ENCODE data around the gene HES6.

The HES6 gene, protein sequence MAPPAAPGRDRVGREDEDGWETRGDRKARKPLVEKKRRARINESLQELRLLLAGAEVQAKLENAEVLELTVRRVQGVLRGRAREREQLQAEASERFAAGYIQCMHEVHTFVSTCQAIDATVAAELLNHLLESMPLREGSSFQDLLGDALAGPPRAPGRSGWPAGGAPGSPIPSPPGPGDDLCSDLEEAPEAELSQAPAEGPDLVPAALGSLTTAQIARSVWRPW

DNA sequence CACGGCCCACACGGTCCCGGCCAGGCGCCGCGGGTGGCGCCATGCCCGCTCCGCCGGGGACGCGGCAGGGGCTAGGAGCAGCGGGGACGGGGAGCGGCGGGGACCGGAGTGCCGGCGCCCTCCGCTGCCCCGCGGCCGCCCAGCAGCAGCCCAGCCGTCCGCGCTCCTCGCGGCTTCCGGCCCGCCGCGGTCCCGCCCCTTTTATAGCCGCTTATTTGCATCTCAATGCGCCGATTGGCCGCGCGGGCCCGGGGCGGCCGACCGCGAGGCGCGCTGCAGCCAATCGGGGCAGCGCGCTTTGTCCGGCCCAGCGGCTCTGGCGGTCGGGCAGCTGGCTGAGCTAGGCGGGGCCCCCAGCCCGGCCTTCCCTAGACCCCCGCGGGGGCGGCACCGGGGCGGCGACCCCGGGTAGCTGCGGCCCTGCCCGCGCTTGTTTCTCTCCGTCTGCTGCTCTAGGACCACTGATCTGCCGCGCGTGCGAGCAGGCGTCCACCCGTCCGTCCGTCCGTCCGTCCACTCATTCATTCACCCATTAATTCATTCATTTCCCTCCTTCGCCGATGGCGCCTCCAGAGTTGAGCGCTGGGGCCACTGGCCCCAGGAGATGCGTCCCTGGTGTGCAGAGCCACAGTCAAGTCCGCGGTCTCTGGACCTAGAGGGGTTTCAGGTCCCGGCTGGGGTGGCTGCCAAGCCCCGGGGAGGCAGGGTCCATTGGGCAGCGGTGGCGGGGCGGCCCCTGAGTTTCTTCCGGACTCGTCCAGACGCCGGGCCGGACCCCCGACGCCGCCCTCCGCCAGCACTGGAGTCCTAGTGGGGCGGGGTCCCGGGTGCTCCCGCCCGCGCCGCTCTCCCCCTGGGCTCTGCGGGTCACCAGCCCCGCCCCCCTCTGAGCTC, at the start of gene HES6:
Gene HES6, minus strand, starts transcription at position 176 of the 894 bp plus-strand sequence. Its CDS starts 133 bp downstream, at position 43.
- peak; percentile 63 for DNase-seq (ENCODE audit: low read depth)

DNA sequence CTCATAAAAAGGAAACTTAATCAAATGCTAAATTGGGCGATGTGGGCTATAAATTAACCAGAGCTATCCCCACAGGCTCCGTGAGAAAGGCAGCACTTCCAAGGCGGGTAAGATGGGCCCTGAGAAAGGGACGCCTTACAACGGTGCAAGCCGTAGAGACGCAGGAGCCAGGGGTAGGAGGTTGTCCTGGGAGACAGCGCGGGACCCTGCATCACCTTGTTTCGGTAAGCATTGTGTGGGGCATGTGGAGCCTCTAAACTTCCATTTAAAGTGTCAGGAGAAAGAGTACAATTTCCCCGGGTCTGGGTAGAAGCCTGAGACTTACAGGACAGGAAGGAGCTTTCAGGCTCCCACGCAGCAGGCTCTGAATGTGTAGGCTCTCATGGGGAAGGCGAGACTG, 49.7 kb upstream of the HES6 start:
- no peak for DNase-seq (ENCODE audit: low read depth)

DNA sequence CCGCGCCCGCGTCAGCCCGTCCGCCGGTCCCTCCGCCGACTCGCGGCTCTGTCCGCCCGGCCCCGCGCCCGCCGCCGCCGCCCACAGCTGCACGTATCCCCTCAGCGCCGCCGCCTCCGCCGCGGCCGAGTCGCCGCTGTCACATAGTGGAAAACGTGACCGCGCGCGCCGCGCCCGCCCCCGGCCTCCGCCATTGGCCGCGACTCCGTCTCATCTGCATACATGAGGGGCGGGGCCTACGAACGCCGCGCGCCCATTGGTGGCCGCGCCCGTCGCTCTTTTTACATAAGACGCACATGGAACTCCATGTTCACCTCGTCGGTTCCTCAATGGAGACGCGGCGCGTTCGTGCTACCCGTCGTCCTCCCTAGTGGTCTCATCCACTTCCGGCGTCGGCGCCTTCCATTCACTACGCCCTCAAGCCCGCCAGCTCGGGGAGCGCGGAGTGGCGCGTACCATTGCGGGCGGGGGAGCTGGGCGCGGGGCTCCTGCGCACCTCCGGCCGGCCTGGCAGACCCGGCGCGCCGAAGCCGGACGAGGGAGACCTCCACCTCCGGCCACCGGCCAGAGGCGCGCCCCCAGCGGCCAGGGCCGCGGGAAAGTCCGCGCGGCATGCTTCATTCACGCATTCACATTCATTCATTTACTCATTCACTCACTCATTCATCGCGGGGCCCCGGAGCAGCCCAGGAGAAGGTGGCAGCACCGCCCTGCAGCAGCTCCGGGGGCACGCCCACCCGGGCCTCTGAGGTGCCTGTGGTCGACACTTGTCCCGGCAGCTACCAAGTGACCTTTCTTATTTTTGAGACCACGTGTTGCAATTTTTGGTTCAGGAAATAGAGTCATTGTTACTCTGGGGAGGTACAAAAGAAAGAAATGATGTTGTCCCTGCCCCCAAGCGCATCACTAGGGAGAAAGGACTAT, 49.1 kb upstream of the HES6 start:
- peak; percentile 94 for DNase-seq (ENCODE audit: low read depth)

DNA sequence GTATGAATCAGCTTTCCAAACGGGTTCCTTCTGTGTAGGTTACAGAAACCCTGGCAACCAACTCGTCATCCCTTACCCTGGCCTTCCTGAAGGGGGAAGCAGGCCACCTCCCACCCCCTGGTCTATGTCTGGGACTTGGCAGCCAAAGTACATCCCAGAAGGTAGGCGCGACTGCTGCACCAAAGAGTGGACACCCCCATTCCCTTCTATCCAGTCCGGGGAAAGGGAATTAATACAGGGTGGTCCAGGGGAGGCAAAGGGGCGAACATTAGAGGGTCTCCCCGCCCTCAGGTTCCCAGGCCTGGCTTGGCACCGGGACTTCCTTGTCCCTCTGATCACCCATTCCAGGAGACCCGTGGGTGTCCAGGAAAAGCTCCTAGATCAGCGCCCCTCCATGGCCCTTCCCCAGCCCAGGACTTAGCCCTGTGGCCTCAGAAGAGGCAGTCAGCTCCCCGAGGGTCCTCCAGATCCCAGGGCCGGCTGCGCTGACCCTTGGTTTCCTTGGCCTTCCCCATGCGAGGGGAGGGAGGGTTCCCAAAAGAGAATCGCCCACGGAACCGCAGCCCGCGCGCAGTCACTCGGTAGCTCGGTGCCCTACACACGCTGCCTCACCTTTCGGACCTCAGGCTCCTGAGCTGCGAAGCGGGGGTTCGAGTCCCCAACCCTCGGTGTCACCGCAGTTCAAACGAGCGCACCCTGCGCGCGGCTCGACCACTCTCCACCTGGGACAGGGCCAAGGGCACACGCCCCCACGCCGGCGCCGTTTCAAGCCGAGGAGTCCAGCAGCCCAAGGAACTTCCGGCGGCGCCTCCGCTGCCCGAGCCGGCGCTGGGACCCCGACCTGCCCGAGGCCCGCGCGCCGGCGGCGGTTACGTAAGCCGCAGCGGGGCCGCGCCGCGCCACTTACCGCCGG, 48.2 kb upstream of the HES6 start, which contains the start of gene PER2:
Gene PER2, minus strand, starts transcription at position 874 of the 913 bp plus-strand sequence. CDS start 10,674 bp downstream, outside the sequence.
- no peak for DNase-seq (ENCODE audit: low read depth)

DNA sequence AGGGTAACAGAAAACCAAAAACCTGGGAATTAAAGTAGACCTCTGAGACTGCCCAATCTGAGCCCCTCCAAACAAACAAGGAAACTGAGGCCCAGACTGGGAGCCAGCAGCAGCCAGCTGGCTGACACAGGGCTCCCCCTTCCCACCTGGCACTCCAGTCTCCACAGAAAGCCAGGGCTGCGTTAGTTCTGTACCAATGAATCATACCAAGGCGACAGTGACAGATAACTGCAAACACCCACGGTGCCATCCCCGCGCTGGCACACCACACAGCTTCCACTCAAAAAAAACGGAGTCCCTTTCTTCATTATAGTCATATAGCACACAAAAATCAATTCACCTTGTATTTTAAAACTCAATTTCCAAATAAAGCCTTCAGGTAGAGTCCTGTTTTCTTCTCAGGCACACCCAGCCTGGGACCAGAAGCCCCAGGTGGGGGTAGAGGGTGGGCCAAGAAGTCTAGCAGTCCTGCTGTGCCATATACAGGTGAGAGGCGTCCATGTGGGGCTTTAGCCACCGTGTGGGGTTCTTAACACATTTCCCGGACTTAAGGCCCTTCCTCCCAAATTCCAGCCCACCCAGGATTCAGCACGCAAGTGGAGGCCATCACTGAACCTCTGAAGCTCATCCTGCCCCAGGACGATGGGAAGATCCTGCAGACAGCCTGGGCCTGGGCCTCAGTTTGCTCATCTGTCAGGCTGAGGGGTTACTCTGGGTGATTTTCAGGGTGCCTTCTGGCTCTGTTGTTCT, 47.3 kb upstream of the HES6 start:
- no peak for DNase-seq (ENCODE audit: low read depth)

DNA sequence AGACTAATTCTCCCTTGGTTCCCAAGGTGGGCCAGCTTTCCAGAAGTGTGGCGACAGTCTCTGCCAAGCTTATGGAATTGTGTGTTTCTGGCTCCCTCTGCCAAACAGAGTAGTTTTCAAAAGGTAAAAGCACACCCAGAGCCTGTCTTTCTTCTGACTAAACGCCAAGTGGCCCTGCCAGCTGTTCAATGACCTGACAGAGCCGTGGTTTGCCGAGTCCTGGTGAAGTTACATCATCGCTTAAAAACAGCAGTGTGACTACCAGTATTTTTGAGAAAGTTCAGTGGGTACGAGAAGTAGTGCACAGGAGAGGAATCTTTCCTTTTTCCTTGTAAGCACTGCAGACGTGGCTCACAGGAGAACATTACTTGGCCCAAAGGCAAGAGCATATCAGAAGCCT, 46.7 kb upstream of the HES6 start:
- no peak for DNase-seq (ENCODE audit: low read depth)

DNA sequence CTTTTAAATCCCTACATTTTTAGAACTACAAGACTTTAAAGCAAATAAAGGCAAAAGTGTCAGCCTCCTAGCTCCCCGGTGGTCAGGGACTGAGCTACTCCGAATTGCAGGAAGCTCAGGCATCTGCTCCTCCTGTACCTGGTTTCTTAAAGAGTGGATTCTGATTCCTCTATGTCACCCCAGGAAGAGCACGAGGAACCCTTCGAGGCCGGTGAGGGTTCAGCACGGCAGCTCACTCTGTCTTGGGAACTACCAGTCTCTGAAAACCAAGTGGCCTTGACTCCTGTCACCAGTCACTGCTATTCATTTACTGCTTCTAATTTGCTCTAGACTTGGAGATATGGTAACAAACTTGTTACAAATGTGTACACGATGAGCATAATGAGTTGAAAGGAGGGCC, 46.3 kb upstream of the HES6 start:
- no peak for DNase-seq (ENCODE audit: low read depth)

DNA sequence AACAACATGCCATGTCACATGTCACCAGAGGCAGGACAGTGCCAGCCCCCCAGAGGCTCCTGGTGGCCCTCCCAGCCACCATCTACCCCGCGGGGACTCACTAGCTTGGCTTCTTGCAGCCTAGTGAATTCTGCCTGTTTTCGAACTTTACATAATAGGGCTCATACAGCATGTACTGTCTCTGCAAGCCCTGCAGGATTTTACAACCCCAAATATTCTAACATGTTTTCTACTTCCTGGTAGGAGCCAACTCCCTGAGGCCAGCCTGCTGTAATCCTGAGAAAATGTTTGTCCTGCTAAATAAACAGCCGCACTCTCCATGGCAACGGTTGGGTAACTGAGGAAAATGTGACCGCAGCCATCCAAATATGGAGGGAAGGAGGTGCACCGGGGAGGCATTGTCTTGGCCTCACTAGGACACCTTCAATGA, 45.8 kb upstream of the HES6 start:
- DNase-seq (ENCODE audit: low read depth) = no peak

DNA sequence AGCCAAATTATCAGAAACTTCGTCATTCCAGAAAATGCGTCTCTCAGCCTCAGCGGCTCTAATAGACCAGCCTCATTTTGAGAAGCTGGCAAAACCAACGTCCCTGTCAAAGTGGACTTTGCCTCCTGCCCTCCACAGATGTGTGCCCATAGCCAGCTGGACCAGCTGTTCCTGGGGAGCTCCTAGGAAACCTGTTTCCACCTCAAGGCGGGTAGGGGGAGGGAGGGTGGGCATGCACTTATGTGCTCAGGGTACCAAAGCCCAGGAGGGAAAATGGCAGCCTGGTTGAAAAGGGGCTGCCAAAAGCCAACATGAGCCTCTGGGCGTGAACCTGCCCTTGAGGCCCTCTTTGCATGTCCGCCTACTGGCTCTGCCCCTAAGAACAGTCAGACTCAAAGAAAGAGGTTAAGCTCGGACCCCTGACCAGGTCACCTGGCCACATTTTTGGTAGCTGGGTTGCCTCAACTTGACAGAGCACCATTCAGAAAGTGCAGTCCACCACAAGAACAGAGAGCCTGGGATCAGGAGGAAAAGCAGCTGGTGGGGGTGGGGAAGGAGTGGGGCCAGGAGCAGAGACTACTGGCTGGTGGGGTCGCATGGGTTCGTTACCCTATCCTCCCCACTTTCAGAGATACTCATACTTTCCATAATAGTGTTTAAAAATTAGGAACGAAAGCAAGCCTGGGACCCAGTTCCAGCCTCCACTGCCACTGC, 45.1 kb upstream of the HES6 start:
- no peak for DNase-seq (ENCODE audit: low read depth)

DNA sequence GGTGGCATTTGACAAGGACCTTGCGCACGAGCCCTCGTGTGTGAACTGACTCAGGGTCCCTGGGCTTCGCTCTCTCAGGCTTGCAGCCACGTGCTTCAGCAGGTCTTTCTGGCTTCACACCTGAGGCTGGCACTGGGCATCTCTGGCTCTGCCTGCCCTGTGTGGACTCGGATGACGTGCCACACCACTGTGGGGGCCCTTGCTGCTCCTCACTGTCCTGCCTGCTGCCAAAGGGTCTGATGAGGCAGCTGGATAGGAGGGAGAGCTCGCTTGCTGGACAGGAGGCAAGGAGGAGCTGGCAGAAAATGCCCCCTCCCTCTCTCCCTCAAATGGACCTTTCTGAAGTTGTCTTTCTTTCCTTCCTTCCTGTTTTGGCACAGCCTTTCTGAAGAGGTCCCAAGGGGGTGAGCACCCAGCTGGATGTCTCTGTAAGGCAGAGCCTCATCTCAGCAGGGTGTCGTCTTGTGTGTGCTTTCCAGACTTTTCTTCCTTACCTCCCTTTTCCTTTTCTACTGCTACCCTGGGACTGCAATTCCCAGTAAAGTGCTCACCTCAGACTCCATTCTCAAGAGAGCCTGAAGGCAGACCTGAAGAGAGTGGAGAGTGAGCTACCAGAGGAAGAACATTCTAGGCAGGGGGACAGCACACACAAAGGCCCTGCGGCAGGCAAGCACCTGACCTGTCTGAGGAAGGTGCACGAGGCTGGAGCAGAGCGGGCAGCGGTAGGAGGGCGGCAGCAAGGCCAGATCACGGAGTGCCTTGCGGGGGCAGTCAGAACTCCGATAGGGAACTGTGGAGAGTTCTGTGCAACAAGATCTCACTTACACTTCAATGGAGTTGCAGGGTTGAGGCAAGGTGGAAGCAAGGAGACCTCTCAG, 43.3 kb upstream of the HES6 start:
- no peak for DNase-seq (ENCODE audit: low read depth)

DNA sequence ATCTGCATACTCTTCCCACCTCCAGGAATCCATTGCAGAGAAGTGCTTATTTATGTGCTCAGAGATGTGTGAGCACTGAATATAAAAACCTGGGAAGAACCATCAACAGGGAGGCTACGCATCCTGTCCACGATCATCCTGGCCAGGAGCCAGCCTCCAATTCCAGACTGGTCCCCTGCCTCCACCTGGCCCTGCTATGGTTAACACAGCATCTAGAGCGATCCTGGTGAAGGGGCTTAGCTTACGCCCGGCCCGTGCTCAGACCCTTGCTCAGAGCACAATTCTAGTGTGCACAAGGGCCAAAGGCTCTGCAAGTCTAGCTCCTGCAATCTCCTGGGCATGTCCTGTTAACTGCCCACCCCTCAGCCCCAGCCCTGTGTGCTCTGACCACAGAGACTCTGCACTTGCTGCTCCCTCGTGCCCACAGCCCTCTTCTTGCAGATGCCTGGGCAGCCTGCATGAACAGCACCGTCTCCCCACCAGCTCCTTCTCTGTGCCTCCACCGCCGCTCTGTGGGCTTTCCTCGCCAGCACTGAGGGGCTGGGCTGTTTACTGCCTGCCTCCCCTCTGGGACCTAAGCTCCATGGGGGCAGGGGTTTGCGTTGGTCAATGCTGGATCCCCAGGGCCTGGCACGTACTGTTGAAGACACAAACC, 42.1 kb upstream of the HES6 start:
- no peak for DNase-seq (ENCODE audit: low read depth)

DNA sequence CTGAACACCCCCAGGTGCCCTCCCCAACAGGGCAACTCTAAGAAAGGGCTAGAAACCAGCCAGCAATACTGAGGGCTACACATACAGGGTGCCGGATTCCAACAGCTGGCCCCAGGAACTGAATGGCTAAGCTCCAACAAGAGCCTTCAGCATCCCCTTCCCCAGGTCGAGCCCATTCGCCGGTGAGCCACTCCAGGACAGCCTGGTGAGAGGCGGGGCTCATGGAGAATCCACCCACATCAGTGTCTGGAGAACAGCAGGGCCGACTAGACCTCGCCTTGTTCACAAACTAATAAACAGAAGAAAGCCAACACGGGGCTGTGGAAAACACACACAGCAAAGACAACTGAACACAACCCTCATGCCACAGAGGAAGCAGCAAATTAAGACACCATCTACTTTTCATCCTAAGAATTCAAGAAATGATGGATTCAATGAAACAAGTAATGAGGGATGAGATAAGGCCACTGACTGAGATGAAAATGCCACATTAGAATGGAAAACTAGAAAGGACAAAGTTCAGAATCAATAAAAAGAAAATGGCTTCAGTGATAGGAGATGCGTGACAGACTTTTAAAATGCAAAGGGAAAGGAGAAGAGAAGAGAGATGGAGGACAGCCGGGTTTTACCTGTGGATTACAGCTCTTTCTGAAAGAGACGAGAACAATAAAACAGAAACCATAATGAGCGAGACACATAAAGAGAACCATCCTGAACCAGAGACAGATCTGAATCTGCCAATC, 40.4 kb upstream of the HES6 start:
- DNase-seq (ENCODE audit: low read depth) = no peak

DNA sequence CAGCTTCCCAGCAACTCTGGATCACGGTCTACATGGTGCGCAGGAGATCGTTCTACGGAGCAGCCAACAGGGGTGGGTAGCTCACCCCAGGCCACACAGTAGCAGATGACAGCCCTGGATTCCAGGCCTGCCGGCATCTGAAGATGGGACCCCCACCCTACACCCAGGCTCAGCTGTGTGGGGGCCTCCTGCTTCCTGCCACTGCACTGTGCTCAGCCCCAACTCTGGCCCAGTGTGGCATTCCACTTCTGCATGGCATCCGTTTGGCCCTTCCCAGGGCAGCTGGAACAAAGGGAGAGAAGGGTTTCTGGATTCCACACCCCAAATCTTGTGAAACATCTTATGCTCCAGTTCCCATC, 39.5 kb upstream of the HES6 start:
- DNase-seq (ENCODE audit: low read depth) = no peak

DNA sequence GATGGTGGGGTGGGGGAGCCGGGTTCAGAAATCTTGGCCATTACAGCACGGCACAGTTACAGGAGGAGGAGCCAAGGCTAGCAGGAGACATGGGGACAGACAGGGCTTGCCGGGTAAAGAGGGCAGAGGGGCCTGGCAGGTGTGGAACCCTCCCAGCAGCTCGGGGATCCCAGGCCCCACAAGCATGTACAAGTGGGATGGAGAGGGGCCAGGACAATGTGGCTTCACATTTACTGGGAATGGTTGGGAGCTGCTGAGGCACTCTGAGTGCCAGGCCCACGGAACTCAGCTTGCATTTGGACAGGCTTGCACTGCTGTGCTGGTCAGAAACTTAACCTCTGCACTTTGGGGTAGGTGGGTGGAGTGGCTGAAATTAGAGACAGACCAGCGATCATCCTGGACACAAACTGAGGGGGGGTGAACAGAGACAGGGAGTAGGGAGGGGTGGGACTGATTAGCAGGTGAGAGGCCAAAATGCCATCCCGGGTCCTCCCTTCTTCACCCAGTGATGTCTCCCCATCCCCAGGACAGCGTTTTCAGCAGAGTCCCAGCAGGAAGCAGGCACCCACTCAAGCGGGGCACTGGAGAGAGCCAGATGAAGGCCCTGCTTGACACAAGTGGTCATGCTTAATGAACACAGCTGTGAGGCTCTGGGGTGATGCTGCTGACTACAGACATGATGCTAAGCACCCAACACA, 38.9 kb upstream of the HES6 start:
- DNase-seq (ENCODE audit: low read depth) = no peak

DNA sequence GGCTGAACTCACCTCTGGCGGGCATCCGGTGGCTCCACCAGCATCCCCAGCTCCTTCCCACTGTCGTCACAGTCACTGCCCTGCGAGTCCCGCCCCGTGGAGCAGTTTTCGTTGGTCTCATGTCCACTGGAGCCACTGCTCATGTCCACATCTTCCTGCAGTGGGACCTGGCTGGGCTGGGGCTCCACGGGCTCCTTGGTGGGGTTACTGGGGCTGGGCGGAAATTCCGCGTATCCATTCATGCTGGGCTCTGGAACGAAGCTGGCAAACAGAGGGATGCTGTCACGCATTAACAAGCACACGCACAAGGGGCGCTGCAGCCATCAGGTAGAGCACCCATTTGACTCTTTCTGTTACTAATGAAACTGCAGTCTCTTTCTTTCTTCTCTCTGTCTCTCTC, 37.9 kb upstream of the HES6 start:
- DNase-seq (ENCODE audit: low read depth) = no peak

DNA sequence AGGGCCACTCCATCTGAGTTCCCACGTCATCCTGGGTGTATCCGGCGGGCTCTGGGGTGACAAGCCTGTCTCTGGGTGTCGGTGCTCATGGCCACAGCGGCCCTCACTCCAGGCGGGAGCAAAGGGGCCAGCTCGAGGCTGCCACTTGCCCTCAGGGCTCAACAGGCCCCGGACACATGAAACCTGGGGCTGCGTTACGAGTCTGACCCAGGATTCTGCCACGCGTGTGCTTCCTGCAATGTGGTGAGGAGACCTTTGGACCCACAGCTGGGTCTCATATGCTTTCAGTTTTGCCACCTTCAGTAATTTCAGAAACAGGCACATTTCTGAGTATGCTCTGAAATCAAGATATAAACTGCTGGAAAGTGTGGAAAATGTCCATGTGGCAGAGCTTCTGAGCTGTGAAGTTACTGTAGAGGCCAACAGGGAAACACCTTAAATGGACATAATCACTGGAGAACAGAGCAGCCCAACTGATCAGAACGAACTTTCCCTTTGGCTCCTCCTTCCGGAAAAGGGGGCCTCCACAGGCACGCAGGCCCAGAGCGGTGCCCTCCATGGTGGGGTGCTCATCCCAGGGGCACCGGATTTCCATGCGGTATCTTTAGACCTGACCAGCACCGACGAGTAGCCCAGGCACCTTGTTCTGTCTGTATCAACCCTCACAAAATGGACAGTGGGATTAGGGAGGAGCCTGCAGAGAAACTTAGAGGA, 34.5 kb upstream of the HES6 start:
- DNase-seq (ENCODE audit: low read depth) = no peak

All from activated T-helper 1 cell treated with Interleukin-2 at 50 U/mL for 16 hours (primary cell).